Heart right ventricle (tissue), 16 donors: ENCODE measurements around the gene MROH7. TPM values are rescaled to one million over a fixed set of nuclear protein-coding genes. Genes with fewer than 3 reads are reported as not detected.

Experiments
- ATAC-seq, 8 donors: fragments of 200-7000 bp; cut with Tn5 transposase; one replicate each; pipeline ENCODE4 v1.9.1; 2020; ENCODE audit warnings: mild to moderate bottlenecking in 8 of 8, moderate library complexity in 8 of 8, moderate number of reproducible peaks in 1 of 8
- DNase-seq, 2 donors: peaks; one replicate each; pipeline ENCODE4 v3.0.0-alpha.2; 2020
- H3K27ac ChIP-seq, 10 donors: fragments of 200-600 bp; sonication (generic) in 2 of 10; one replicate each; pipeline versions ENCODE4 v1.5.0 to v1.8.0; 2020 to 2022; ENCODE audit warnings: mild to moderate bottlenecking in 3 of 10
- H3K27me3 ChIP-seq, 7 donors: fragments of 200-600 bp; one replicate each; pipeline ENCODE4 v1.8.0; 2021 to 2022; ENCODE audit warnings: mild to moderate bottlenecking in 2 of 7
- H3K36me3 ChIP-seq, 9 donors: fragments of 200-600 bp; sonication (generic) in 1 of 9; one replicate each; pipeline versions ENCODE4 v1.5.0 to v1.8.0; 2020 to 2022; ENCODE audit warnings: mild to moderate bottlenecking in 2 of 9
- H3K4me1 ChIP-seq, 9 donors: fragments of 200-600 bp; sonication (generic) in 1 of 9; one replicate each; pipeline versions ENCODE4 v1.5.0 to v1.8.0; 2020 to 2022; ENCODE audit warnings: mild to moderate bottlenecking in 4 of 9
- H3K4me3 ChIP-seq, 10 donors: fragments of 200-600 bp; sonication (generic) in 2 of 10; one replicate each; pipeline versions ENCODE4 v1.5.0 to v1.8.0; 2020 to 2022; ENCODE audit warnings: mild to moderate bottlenecking in 7 of 10, moderate library complexity in 2 of 10
- H3K9me3 ChIP-seq, 11 donors: fragments of 200-600 bp in 10 of 11; sonication (generic) in 2 of 11; one replicate each; pipeline versions ENCODE4 v1.5.0 to v1.8.0; 2013 to 2022; ENCODE audit warnings: mild to moderate bottlenecking in 2 of 11, control low read depth in 1 of 11, moderate library complexity in 1 of 11
- CTCF ChIP-seq, 9 donors: fragments of 200-600 bp; sonication (generic) in 2 of 9; IDR thresholded peaks; one replicate each; pipeline versions ENCODE4 v1.5.0 to v1.8.0; 2021 to 2022; ENCODE audit warnings: antibody characterized with exemption in 9 of 9, mild to moderate bottlenecking in 5 of 9, moderate library complexity in 1 of 9
- WGBS, 2 donors: extraction: QIAGEN DNeasy Blood & Tissue Kit; methylation state at CpG; one replicate each; pipeline ENCODE4 v1.1.7; 2013; ENCODE audit warnings: inconsistent platforms in 1 of 2; 5-methylcytosine and 5-hydroxymethylcytosine counted together
- intact Hi-C, 10 donors: fragments of 100-400 bp; cut with DNase I; formaldehyde crosslinking; loops; one replicate each; pipeline versions ENCODE4 v1.11.1 to v1.14.2; 2022
- polyA plus RNA-seq, 2 donors: library from polyadenylated mRNA; stranded (reverse); fragments of 200-250 nt; gene quantifications; one replicate each; pipeline ENCODE4 v1.2.3, GENCODE V29; 2013
- total RNA-seq, 10 donors: library from RNA; stranded (reverse); fragmentation: NEBNext Ultra II Directional in 3 of 10; extraction: Animal tissue kit (Norgen Biotek cat#: 25700) in 3 of 10; gene quantifications; one replicate each; pipeline versions ENCODE4 v1.2.1 to v1.2.4, GENCODE V29; 2021 to 2023
- donor health status: Arrhythmogenic right ventricular cardiomyopathy.
- donor health status: ischemic (EF 13 %, LVEDD 7.1; RV severe dilation, severe dysfunction).
- donor health status: healthy with polysubstance abuse.
- donor health status: DM: no; HTN: yes; CAD: no.
- donor health status: DM: no; HTN: no; CAD: no.
- donor health status: ischemic (EF 25% LVEDD 6.9; RV normal size, moderate dysfunction).
- donor health status: ischemic (EF 25% LVEDD 5.7; RV mildly dilated, moderate dysfunction).
- donor health status: healthy.
- donor health status: DM: yes; HTN: yes; CAD: no.
- donor health status: Ischemic cardiomyopathy.
- donor health status: ischemic (EF 35%, LVEDD 5.7; RV mildly dilated, moderate dysfunction).
- donor health status: nonischemic (EF 11% LVEDD 7.7; RV severe dilation, severe dysfunction).
- donor health status: DM: yes; HTN: yes; CAD: no.
- donor health status: PGD.
- donor health status: ischemic (EF 29% LVEDD 5.4; RV normal size, mild dysfunction).
- donor health status: nonischemic (EF 23%, LVEDD 6.1; RV moderate dilation, normal function).

The MROH7 gene
- total and polyA plus RNA-seq, 12 donors: 2.1 to 25.8 (median 12.8) TPM

GRCh38 chr1:54650417-54650816 lies 8.8 kb downstream of the MROH7 start:
- no peaks in the 10 kb centered on the region for H3K27me3 ChIP-seq
- DNase-seq: no peak
- intact Hi-C loops: no loop called here
- H3K9me3 ChIP-seq: no peaks in the 10 kb centered on the region
- TF ChIP-seq CTCF (IDR thresholded peaks at IDR 0.05): no peak
- 75 to 87% methylated on average over 3 of the region's 3 CpGs for WGBS, 2 donors
- ATAC-seq: no peak
- H3K27ac ChIP-seq: no peak overlapping the region
- no peak overlapping the region for H3K4me3 ChIP-seq
- peaks cover 0 to 23% (median 0%) of the 10 kb centered on the region in 9 donors for H3K4me1 ChIP-seq
- H3K36me3 ChIP-seq: peaks cover 0 to 9% (median 0%) of the 10 kb centered on the region in 9 donors

- DNase-seq: no peak
- 55 to 65% methylated on average over 3 of the region's 3 CpGs for WGBS, 2 donors
- no peak for TF ChIP-seq CTCF (IDR thresholded peaks at IDR 0.05)
Measured at GRCh38 chr1:54651608-54652007, 10.0 kb downstream of the MROH7 start.

GRCh38 chr1:54652168-54652567 lies 10.6 kb downstream of the MROH7 start:
- Histone ChIP-seq H3K9me3 (no peaks in the 10 kb centered on the region), H3K36me3 (peaks cover 0 to 9% (median 0%) of the 10 kb centered on the region in 9 donors), H3K27me3 (no peaks in the 10 kb centered on the region), H3K4me3 (no peak overlapping the region), H3K4me1 (peaks cover 0 to 17% (median 0%) of the 10 kb centered on the region in 9 donors), H3K27ac (peak overlapping the region in 1 of 10 donors; percentile 14)
- TF ChIP-seq CTCF (IDR thresholded peaks at IDR 0.05): no peak
- DNase-seq: no peak
- intact Hi-C loops: no loop called here
- peak in 2 of 8 donors; percentile 15 to 29 for ATAC-seq

More at GRCh38 chr1:54651608-54652007, 10.0 kb downstream of the MROH7 start:
- no peak overlapping the region for H3K4me3 ChIP-seq
- no peaks in the 10 kb centered on the region for H3K27me3 ChIP-seq
- H3K27ac ChIP-seq: no peak overlapping the region
- no peaks in the 10 kb centered on the region for H3K9me3 ChIP-seq
- H3K4me1 ChIP-seq: peaks cover 0 to 17% (median 0%) of the 10 kb centered on the region in 9 donors
- H3K36me3 ChIP-seq: peaks cover 0 to 9% (median 0%) of the 10 kb centered on the region in 9 donors
- ATAC-seq: no peak
- intact Hi-C loops: no loop called here

- 65 to 68% methylated on average over 4 of the region's 4 CpGs for WGBS, 2 donors
- ATAC-seq (peak in 1 of 8 donors; percentile 18), DNase-seq (no peak)
- Histone ChIP-seq H3K27me3 (no peaks in the 10 kb centered on the region), H3K36me3 (peaks cover 0 to 17% (median 0%) of the 10 kb centered on the region in 9 donors), H3K4me3 (no peak overlapping the region), H3K4me1 (peaks cover 0 to 17% (median 0%) of the 10 kb centered on the region in 9 donors), H3K27ac (no peak overlapping the region), H3K9me3 (peaks cover 0 to 6% (median 3%) of the 10 kb centered on the region in 11 donors)
- intact Hi-C loops: no loop called here
- TF ChIP-seq CTCF (IDR thresholded peaks at IDR 0.05): no peak
Measured at GRCh38 chr1:54653036-54653435, 11.4 kb downstream of the MROH7 start.
